ENCODE data around the gene TBC1D2B. TPM values are rescaled to one million over a fixed set of nuclear protein-coding genes. Genes with fewer than 3 reads are reported as not detected.

The TBC1D2B gene
- total and polyA plus RNA-seq, 4 donors: 9.8 to 109 (median 53.2) TPM

- Histone ChIP-seq H3K4me1 (ENCODE audit: control insufficient read depth in 1 of 2, insufficient read depth in 2 of 2, low read length in 2 of 2) (no peaks in the 10 kb centered on the region), H3K27me3 (ENCODE audit: control insufficient read depth in 1 of 2, insufficient read depth in 2 of 2, low read length in 1 of 2) (no peaks in the 10 kb centered on the region), H3K4me3 (ENCODE audit: low read length in 2 of 2) (no peak overlapping the region), H3K27ac (ENCODE audit: low read depth in 1 of 2, low read length in 2 of 2) (no peak overlapping the region), H3K9me3 (ENCODE audit: control insufficient read depth, low read length) (no peaks in the 10 kb centered on the region), H3K36me3 (ENCODE audit: control insufficient read depth in 1 of 2, insufficient read depth in 2 of 2, low read length in 1 of 2) (no peaks in the 10 kb centered on the region)
- intact Hi-C loops (cut with DNase I): no loop called here
- 91 to 95% methylated on average over 12 of the region's 12 CpGs for WGBS, 2 donors
- no peak for ATAC-seq (ENCODE audit: low FRiP score)
- peak; percentile 56 to 71 for DNase-seq
These were observed 10.7 kb upstream of the TBC1D2B start for GRCh38 chr15:78087951-78088772.

DNA sequence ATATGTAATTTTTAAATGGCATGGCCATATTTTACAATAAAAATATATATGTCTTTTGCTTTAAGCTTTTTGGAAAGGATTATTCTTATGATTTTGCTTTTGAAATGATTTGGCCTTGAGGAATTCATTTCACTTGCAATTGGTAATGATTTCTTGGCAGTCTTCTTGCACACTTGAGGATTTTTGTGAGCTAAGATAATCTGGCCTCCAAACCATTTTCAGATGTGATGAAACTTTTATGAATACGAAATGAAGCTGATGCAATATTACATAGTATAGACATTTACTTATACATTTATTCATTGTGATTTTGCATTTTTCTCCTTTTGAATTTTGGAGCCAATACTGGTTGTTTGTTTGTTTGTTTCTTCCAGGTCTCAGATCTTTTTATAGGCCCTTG is 8.4 kb upstream of the TBC1D2B start:
- DNase-seq (no peak), ATAC-seq (ENCODE audit: low FRiP score) (no peak)
- 43 to 48% methylated on average over 1 of the region's 1 CpG for WGBS, 2 donors
- H3K27me3 ChIP-seq (ENCODE audit: control insufficient read depth in 1 of 2, insufficient read depth in 2 of 2, low read length in 1 of 2): no peaks in the 10 kb centered on the region
- no peak overlapping the region for H3K27ac ChIP-seq (ENCODE audit: low read depth in 1 of 2, low read length in 2 of 2)
- H3K36me3 ChIP-seq (ENCODE audit: control insufficient read depth in 1 of 2, insufficient read depth in 2 of 2, low read length in 1 of 2): no peaks in the 10 kb centered on the region
- H3K4me3 ChIP-seq (ENCODE audit: low read length in 2 of 2): no peak overlapping the region
- no peaks in the 10 kb centered on the region for H3K4me1 ChIP-seq (ENCODE audit: control insufficient read depth in 1 of 2, insufficient read depth in 2 of 2, low read length in 2 of 2)
- H3K9me3 ChIP-seq (ENCODE audit: control insufficient read depth, low read length): no peaks in the 10 kb centered on the region
- intact Hi-C loops (cut with DNase I): no loop called here

DNA sequence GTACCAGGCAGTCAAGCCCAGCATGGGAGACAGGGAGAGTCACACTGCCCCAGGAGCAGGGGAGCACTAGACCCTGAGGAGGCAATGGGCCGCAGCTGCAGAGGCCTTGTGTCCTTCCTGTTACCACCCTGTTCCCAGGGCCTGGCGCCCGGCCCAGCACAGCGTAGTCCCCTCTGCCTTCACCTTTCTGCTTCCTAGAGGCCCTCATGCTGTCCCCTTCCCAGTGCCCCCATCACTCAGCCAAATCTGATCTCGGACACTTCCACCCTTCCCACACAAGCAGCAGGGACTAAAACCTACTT is 6.9 kb upstream of the TBC1D2B start:
- no peak for ATAC-seq (ENCODE audit: low FRiP score)
- no peak overlapping the region for H3K4me3 ChIP-seq (ENCODE audit: low read length in 2 of 2)
- no peaks in the 10 kb centered on the region for H3K9me3 ChIP-seq (ENCODE audit: control insufficient read depth, low read length)
- H3K4me1 ChIP-seq (ENCODE audit: control insufficient read depth in 1 of 2, insufficient read depth in 2 of 2, low read length in 2 of 2): no peaks in the 10 kb centered on the region
- H3K27me3 ChIP-seq (ENCODE audit: control insufficient read depth in 1 of 2, insufficient read depth in 2 of 2, low read length in 1 of 2): no peaks in the 10 kb centered on the region
- no peaks in the 10 kb centered on the region for H3K36me3 ChIP-seq (ENCODE audit: control insufficient read depth in 1 of 2, insufficient read depth in 2 of 2, low read length in 1 of 2)
- peak; percentile 43 to 61 for DNase-seq
- intact Hi-C loops (cut with DNase I): no loop called here
- whole genome bisulfite sequencing, 2 donors: 92 to 99% methylated on average over 5 of the region's 5 CpGs
- H3K27ac ChIP-seq (ENCODE audit: low read depth in 1 of 2, low read length in 2 of 2): no peak overlapping the region

GRCh38 chr15:78083687-78084448 is 6.4 kb upstream of the TBC1D2B start:
- 93 to 95% methylated on average over 6 of the region's 6 CpGs for WGBS, 2 donors
- no peak overlapping the region for H3K27ac ChIP-seq (ENCODE audit: low read depth in 1 of 2, low read length in 2 of 2)
- ATAC-seq (ENCODE audit: low FRiP score) (no peak), DNase-seq (peak; percentile 32 to 57)
- no peaks in the 10 kb centered on the region for H3K36me3 ChIP-seq (ENCODE audit: control insufficient read depth in 1 of 2, insufficient read depth in 2 of 2, low read length in 1 of 2)
- H3K4me1 ChIP-seq (ENCODE audit: control insufficient read depth in 1 of 2, insufficient read depth in 2 of 2, low read length in 2 of 2): no peaks in the 10 kb centered on the region
- intact Hi-C loops (cut with DNase I): no loop called here
- H3K27me3 ChIP-seq (ENCODE audit: control insufficient read depth in 1 of 2, insufficient read depth in 2 of 2, low read length in 1 of 2): no peaks in the 10 kb centered on the region
- no peaks in the 10 kb centered on the region for H3K9me3 ChIP-seq (ENCODE audit: control insufficient read depth, low read length)
- no peak overlapping the region for H3K4me3 ChIP-seq (ENCODE audit: low read length in 2 of 2)

- Histone ChIP-seq H3K9me3 (ENCODE audit: control insufficient read depth, low read length) (no peaks in the 10 kb centered on the region), H3K27me3 (ENCODE audit: control insufficient read depth in 1 of 2, insufficient read depth in 2 of 2, low read length in 1 of 2) (no peaks in the 10 kb centered on the region), H3K4me3 (ENCODE audit: low read length in 2 of 2) (no peak overlapping the region), H3K27ac (ENCODE audit: low read depth in 1 of 2, low read length in 2 of 2) (no peak overlapping the region), H3K4me1 (ENCODE audit: control insufficient read depth in 1 of 2, insufficient read depth in 2 of 2, low read length in 2 of 2) (no peaks in the 10 kb centered on the region), H3K36me3 (ENCODE audit: control insufficient read depth in 1 of 2, insufficient read depth in 2 of 2, low read length in 1 of 2) (no peaks in the 10 kb centered on the region)
- 94 to 96% methylated on average over 4 of the region's 4 CpGs for WGBS, 2 donors
- intact Hi-C loops (cut with DNase I): no loop called here
- peak; percentile 25 to 55 for DNase-seq
- no peak for ATAC-seq (ENCODE audit: low FRiP score)
These were observed 5.7 kb upstream of the TBC1D2B start for GRCh38 chr15:78083186-78083585.

DNA sequence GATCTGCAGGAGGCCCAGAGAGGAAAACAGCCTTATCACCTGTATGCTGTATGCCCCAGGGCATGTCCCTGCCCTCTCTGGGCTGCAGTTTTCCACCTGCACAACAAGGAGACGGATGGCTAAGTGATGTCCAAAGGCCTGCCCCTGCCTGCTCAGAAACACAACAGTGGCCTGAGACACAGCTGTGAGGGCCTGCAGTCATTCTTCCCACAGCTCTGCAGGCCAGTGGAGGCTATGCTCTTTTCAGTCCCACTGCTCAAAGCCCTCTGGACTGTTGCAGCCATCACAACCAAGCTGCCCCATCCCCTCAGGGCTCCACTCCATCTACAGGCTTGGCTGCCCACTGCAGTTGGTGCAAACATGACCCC is 5.2 kb upstream of the TBC1D2B start:
- DNase-seq (peak in 1 of 2 donors; percentile 23), ATAC-seq (ENCODE audit: low FRiP score) (no peak)
- 92 to 100% methylated on average over 1 of the region's 1 CpG for WGBS, 2 donors

DNA sequence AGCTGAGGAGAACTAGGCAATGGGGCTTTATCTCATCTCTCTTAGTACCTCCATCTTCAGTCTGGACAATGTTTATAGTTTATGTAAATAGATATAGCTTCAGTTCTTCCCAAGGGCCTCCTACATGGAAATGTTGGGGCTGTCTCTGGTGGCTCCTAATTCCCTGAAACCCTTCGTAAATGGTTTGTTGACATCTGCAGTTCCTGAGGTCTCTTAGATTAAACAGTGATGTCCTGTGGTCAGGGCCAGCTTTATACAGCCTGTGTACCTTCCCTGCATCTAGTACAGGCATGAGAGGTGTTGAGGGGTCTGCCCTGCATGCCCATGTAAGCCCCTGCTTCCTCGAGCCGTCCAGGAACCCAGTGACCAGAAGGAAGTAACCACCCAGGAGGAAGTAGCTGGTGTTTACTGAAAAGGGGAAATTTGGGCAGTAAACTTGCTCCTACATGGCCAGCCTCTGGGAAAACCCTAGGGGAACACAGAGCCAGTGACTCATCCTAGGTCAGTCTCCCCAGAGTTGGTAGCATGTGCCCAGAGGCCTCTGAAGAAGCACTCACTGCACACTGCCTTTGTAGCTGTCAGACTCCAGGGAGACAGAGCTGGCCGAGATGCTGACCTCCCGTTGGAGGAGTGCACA is 4.7 kb upstream of the TBC1D2B start:
- DNase-seq: peak in 1 of 2 donors; percentile 76
- no peaks in the 10 kb centered on the region for H3K36me3 ChIP-seq (ENCODE audit: control insufficient read depth in 1 of 2, insufficient read depth in 2 of 2, low read length in 1 of 2)
- no peak for ATAC-seq (ENCODE audit: low FRiP score)

More for the DNA sequence above, 5.2 kb upstream of the TBC1D2B start:
- Histone ChIP-seq H3K27ac (ENCODE audit: low read depth in 1 of 2, low read length in 2 of 2) (no peak overlapping the region), H3K4me3 (ENCODE audit: low read length in 2 of 2) (no peak overlapping the region), H3K27me3 (ENCODE audit: control insufficient read depth in 1 of 2, insufficient read depth in 2 of 2, low read length in 1 of 2) (no peaks in the 10 kb centered on the region), H3K9me3 (ENCODE audit: control insufficient read depth, low read length) (no peaks in the 10 kb centered on the region), H3K36me3 (ENCODE audit: control insufficient read depth in 1 of 2, insufficient read depth in 2 of 2, low read length in 1 of 2) (no peaks in the 10 kb centered on the region), H3K4me1 (ENCODE audit: control insufficient read depth in 1 of 2, insufficient read depth in 2 of 2, low read length in 2 of 2) (no peaks in the 10 kb centered on the region)
- intact Hi-C loops (cut with DNase I): no loop called here

DNA sequence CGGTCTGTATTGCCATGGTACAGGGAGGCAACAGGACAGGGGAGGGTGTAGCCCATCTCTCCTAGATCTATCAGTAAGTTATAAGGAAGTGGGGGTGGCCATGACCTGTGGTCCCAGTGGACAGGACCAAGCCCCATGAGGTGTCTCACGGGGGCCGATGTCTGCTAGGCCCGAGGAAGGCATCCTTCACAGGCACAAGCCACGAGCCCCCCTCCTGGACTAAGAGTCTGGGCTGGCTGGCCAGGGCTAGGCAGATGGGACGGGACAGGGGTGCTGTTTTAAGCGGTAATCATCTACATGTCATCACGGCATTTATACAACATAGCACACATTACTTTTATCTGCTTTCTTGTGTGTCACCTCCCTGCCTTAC is 2.6 kb upstream of the TBC1D2B start:
- no peaks in the 10 kb centered on the region for H3K27me3 ChIP-seq (ENCODE audit: control insufficient read depth in 1 of 2, insufficient read depth in 2 of 2, low read length in 1 of 2)
- intact Hi-C loops (cut with DNase I): no loop called here
- ATAC-seq (ENCODE audit: low FRiP score): no peak
- peak in 1 of 2 donors; percentile 34 for DNase-seq
- H3K4me3 ChIP-seq (ENCODE audit: low read length in 2 of 2): no peak overlapping the region
- H3K4me1 ChIP-seq (ENCODE audit: control insufficient read depth in 1 of 2, insufficient read depth in 2 of 2, low read length in 2 of 2): no peaks in the 10 kb centered on the region
- 96 to 97% methylated on average over 8 of the region's 8 CpGs for WGBS, 2 donors
- no peaks in the 10 kb centered on the region for H3K9me3 ChIP-seq (ENCODE audit: control insufficient read depth, low read length)
- H3K36me3 ChIP-seq (ENCODE audit: control insufficient read depth in 1 of 2, insufficient read depth in 2 of 2, low read length in 1 of 2): no peaks in the 10 kb centered on the region
- no peak overlapping the region for H3K27ac ChIP-seq (ENCODE audit: low read depth in 1 of 2, low read length in 2 of 2)

More for the DNA sequence above, 4.7 kb upstream of the TBC1D2B start:
- H3K4me3 ChIP-seq (ENCODE audit: low read length in 2 of 2): no peak overlapping the region
- H3K9me3 ChIP-seq (ENCODE audit: control insufficient read depth, low read length): no peaks in the 10 kb centered on the region
- no peak overlapping the region for H3K27ac ChIP-seq (ENCODE audit: low read depth in 1 of 2, low read length in 2 of 2)
- no peaks in the 10 kb centered on the region for H3K4me1 ChIP-seq (ENCODE audit: control insufficient read depth in 1 of 2, insufficient read depth in 2 of 2, low read length in 2 of 2)
- 84 to 89% methylated on average over 5 of the region's 5 CpGs for WGBS, 2 donors
- intact Hi-C loops (cut with DNase I): no loop called here
- no peaks in the 10 kb centered on the region for H3K27me3 ChIP-seq (ENCODE audit: control insufficient read depth in 1 of 2, insufficient read depth in 2 of 2, low read length in 1 of 2)
